Activated naive CD8-positive, alpha-beta T cell treated with anti-CD3 and anti-CD28 coated beads, Interleukin-2, amount 50 U/mL, for 24 hours (primary cell): ENCODE data around the gene EYS.
"Not testable (repeated sequence)": the region's sequence is repeated elsewhere in the genome, so short reads cannot be mapped to it uniquely, and the experiment has no call there.

ENCODE experiments used
- ATAC-seq: fragments of 150-1000 bp; cut with Tn5 transposase; one replicate; pipeline ENCODE4 v1.10.0; 2021
- DNase-seq: peaks from one replicate; pipeline ENCODE4 v3.0.0; 2021
- H3K27ac Mint-ChIP-seq: one replicate; pipeline ENCODE4 v1.8.0; 2021; ENCODE audit warnings: mild to moderate bottlenecking, mixed read lengths
- H3K27me3 Mint-ChIP-seq: one replicate; pipeline ENCODE4 v1.8.0; 2021; ENCODE audit warnings: mixed read lengths
- H3K36me3 Mint-ChIP-seq: one replicate; pipeline ENCODE4 v1.8.0; 2021; ENCODE audit warnings: low read depth, mixed read lengths
- H3K4me1 Mint-ChIP-seq: one replicate; pipeline ENCODE4 v1.8.0; 2021; ENCODE audit warnings: mixed read lengths
- H3K4me3 Mint-ChIP-seq: one replicate; pipeline ENCODE4 v1.8.0; 2021; ENCODE audit warnings: mild to moderate bottlenecking, moderate library complexity, mixed read lengths
- H3K9me3 Mint-ChIP-seq: one replicate; pipeline ENCODE4 v1.8.0; 2021; ENCODE audit warnings: mixed read lengths

Gene EYS

DNA sequence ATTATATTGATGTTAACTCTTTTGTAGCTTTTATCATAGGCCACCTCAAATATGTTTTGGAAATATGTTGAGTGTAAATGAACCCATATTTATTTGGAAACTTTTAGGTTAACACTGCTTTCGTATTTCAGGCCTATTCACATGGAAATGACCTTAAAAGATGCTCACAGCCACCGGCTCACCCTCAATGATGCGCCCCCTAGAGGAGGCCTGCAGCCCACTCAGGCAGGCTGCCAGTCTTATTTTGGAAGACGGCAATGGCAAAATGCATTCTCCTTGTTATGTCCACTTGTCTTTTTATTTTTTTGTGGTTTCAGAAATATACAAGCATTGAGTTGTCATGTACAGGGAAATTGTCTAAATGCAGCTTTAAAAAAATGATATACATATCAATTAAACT is 1201.7 kb downstream of the EYS start:
- Mint-ChIP-seq H3K27ac (no peak overlapping the region), H3K27me3 (no peaks in the 10 kb centered on the region), H3K4me3 (no peak overlapping the region), H3K4me1 (no peaks in the 10 kb centered on the region), H3K36me3 (no peaks in the 10 kb centered on the region), H3K9me3 (no peaks in the 10 kb centered on the region)
- DNase-seq (peak; percentile 4), ATAC-seq (no peak)

DNA sequence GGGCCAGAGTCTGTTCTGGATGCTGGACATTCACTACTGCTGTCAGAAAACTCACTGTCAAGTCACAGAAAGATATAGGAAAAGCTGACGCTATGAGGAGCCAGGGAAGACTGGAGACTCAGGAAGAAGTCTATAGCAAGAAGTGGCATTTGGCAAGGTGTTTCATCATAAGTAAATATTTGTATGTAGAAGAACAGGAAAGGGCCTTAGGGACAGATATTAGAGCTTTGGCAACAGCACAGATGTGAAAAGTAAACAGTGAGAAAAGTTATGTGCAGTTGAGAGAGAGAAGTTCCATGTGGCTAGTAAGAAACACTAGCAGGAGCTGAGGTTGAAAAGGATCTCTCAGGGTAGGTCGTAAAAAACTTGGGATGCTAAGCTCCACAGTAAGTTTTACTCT is 1202.5 kb downstream of the EYS start:
- H3K27me3 Mint-ChIP-seq, result no peaks in the 10 kb centered on the region
- no peak for ATAC-seq
- H3K4me3 Mint-ChIP-seq, result no peak overlapping the region
- no peaks in the 10 kb centered on the region for H3K36me3 Mint-ChIP-seq
- H3K4me1 Mint-ChIP-seq, result no peaks in the 10 kb centered on the region
- no peak overlapping the region for H3K27ac Mint-ChIP-seq
- no peak for DNase-seq
- no peaks in the 10 kb centered on the region for H3K9me3 Mint-ChIP-seq

DNA sequence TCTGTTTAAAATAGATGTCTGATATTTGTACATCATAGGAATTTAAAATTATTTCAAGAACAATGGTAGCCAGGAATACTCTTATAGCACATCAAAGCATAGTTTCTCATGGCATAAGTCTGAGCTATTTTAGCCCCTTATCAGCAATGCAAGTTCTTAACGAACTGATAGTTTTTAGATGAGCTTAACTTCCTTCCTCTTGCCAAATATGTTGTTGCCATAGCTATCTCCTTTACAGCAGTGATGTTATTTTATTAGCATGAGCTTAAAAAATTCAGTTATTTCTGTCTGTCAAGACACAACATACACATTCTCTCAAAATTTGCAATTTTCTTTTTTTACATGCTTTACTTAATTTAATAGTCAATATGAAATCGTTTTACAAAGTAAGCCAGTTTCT is 1204.2 kb downstream of the EYS start:
- peaks cover 4% of the 10 kb centered on the region for H3K9me3 Mint-ChIP-seq

DNA sequence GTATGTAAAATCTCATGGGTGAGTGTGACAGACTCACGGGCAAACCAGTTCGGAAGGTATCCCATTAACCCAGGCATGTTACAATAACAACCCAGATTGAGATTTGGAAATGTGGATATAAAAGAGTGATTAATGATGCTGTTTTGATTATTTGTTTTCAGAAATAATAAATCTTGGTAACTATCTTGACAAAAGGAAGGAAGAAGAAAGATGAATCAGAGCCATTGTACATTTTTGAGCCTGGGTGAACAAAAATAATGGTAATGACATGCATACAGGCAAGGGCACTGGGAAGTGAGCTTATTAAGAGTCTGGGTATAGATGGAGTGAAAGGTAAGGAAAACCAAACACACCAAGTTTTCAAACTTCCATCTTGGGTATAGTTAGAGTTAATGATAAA is 1209.4 kb downstream of the EYS start:
- no peaks in the 10 kb centered on the region for H3K4me1 Mint-ChIP-seq
- H3K4me3 Mint-ChIP-seq, result no peak overlapping the region
- H3K36me3 Mint-ChIP-seq, result no peaks in the 10 kb centered on the region
- ATAC-seq (no peak), DNase-seq (no peak)
- H3K9me3 Mint-ChIP-seq, result peaks cover 6% of the 10 kb centered on the region
- H3K27me3 Mint-ChIP-seq, result no peaks in the 10 kb centered on the region
- H3K27ac Mint-ChIP-seq, result no peak overlapping the region

More for the DNA sequence above, 1204.2 kb downstream of the EYS start:
- Mint-ChIP-seq H3K27ac (no peak overlapping the region), H3K36me3 (no peaks in the 10 kb centered on the region), H3K27me3 (no peaks in the 10 kb centered on the region), H3K4me3 (no peak overlapping the region), H3K4me1 (no peaks in the 10 kb centered on the region)
- ATAC-seq (no peak), DNase-seq (no peak)

DNA sequence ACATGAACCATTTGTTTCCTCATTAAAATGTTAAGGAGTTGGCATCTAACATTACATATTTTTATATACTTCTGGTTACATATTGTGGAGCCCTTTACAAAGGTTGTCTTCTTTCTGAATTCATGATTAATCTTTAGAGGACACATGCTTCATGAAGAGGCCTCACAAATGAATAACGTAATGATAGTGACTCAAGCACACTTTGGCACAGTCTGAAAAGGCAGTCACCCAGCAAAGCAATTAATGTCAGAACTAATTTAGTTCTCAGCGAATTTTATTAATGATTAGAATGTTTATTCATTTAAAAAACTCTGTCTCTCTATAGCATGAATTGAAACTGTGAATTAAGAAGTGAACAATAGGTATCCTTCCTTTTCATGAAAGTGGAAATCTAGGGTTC is 1217.3 kb downstream of the EYS start:
- H3K4me1 Mint-ChIP-seq, result no peaks in the 10 kb centered on the region
- DNase-seq (no peak), ATAC-seq (no peak)
- H3K36me3 Mint-ChIP-seq, result no peaks in the 10 kb centered on the region
- peaks cover 5% of the 10 kb centered on the region for H3K9me3 Mint-ChIP-seq
- H3K27ac Mint-ChIP-seq, result no peak overlapping the region
- no peak overlapping the region for H3K4me3 Mint-ChIP-seq
- no peaks in the 10 kb centered on the region for H3K27me3 Mint-ChIP-seq

DNA sequence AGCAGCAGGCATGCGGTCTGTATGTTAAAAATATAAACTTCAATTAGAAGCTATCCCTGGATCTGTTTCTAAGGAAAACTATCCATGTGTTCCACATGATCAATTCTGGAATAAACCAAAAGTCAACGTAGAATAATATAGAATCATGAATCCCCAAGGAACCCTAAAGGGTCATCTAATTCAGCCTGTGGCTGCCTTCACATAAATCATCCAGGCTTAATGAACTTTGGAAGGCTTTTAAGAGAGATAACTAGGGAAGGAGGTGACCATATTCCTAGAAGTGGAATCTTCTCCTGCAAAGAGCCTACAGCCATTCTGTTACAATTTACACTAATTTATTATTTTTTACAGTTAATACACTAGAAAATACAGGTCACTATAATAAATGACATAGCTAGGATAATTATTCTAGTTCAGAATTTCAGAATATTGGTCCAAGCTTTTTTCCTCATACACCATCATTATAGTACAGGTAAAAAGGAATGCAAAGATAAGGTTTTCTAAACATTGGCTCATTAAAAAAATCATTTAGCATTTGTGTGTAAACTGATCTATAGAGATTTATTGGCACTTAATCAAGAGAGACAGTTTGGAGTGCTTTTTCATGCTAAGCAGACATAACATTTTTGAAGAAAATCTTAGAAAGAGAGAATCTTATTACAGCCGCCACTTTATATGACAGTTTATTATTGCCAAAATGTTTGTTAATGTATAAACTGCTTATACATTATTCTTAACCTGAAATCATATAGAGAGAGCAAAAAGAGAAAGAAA is 1220.3 kb downstream of the EYS start:
- Mint-ChIP-seq H3K36me3 (no peaks in the 10 kb centered on the region), H3K9me3 (no peaks in the 10 kb centered on the region), H3K4me3 (no peak overlapping the region), H3K27me3 (no peaks in the 10 kb centered on the region), H3K27ac (no peak overlapping the region), H3K4me1 (no peaks in the 10 kb centered on the region)
- DNase-seq, result no peak
- ATAC-seq, result no peak

DNA sequence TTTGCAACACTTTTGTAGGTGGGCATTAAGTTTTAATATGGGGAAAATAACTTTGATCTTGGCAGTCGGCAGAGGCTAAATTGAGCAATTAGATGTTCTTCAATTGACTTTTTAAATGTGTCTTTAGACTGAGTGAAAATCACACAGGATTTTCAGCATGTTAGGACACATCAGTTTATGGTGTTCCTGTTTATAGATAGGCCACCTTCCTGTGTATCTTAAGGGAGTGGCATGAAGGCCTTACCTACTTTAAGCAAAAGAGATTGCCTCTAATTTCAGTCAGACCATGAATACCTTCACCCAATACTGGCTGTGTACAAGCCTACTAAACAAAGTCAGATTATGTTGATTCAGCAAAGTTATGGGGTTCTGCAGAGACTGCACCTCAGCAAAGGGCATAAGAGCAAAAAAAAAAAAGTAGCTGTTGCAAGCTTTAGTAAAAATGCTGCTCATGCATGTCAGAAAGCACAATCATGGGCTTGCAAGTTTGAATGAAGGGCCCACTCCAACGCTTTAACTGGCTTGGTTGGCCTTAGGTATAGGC is 1223.0 kb downstream of the EYS start:
- DNase-seq, result no peak
- Mint-ChIP-seq H3K9me3 (no peaks in the 10 kb centered on the region), H3K4me1 (no peaks in the 10 kb centered on the region), H3K4me3 (no peak overlapping the region), H3K27ac (no peak overlapping the region), H3K36me3 (no peaks in the 10 kb centered on the region), H3K27me3 (no peaks in the 10 kb centered on the region)
- no peak for ATAC-seq

DNA sequence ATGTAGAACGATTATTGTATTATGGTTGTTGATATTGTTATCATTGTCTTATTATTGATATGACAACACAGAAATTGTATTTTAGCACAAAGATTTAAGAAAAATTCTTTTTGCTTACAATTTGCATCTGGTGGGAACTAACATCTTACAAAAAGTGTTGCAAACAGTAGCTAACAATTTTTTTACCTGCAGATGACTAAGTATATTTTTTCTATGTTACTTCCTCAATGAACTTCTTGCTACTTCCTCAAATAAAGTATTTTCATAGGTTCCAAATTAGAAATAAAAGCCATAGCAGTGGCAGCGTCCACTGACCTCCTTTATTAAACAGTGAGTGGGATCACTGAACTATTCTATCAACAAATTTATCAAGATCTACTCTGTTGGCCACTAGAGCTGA is 1224.4 kb downstream of the EYS start:
- Mint-ChIP-seq H3K27me3 (no peaks in the 10 kb centered on the region), H3K4me1 (no peaks in the 10 kb centered on the region), H3K4me3 (no peak overlapping the region), H3K27ac (no peak overlapping the region), H3K9me3 (no peaks in the 10 kb centered on the region), H3K36me3 (no peaks in the 10 kb centered on the region)
- DNase-seq (no peak), ATAC-seq (no peak)

DNA sequence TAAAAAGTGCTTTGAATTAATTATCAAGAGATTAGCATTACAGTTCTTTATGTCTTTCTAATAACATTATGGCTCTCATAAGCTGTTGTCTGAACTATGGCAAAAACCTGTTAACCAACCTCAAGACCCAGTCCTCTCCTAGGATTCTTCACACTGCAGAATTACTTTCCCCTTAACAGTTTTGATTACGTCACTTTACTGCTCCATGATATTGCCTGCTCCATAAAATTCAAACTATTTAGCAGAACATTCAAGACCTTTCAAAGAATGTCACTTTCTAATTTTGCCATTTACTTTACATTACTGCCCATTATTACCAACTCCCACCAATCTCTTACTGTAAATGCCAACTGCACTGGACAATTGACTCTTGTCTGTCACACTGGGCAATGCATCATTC is 1227.9 kb downstream of the EYS start:
- Mint-ChIP-seq H3K9me3 (peaks cover 4% of the 10 kb centered on the region), H3K4me1 (no peaks in the 10 kb centered on the region), H3K4me3 (no peak overlapping the region), H3K36me3 (no peaks in the 10 kb centered on the region), H3K27me3 (no peaks in the 10 kb centered on the region), H3K27ac (no peak overlapping the region)
- ATAC-seq (no peak), DNase-seq (no peak)

DNA sequence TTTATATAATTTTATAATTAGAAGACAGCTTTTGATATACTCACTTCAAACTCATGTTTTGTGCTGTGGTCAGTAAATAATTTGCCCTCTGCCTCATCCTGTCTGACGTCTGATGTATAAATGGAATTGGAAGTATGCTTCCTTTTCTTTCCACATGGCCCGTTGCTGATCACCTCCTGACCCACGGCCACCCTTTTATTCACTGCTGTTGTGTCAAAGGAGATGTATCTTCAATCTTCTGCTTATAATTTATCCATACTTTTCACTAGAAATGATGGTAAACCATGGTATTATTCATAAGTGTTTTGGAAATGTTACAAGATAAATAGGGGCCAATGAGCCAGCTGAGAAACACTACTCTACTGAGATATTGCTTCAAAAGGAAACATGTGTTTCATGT is 1229.6 kb downstream of the EYS start:
- Mint-ChIP-seq H3K9me3 (peaks cover 4% of the 10 kb centered on the region), H3K27ac (no peak overlapping the region), H3K4me3 (no peak overlapping the region), H3K36me3 (no peaks in the 10 kb centered on the region), H3K27me3 (no peaks in the 10 kb centered on the region), H3K4me1 (no peaks in the 10 kb centered on the region)
- ATAC-seq (no peak), DNase-seq (no peak)

DNA sequence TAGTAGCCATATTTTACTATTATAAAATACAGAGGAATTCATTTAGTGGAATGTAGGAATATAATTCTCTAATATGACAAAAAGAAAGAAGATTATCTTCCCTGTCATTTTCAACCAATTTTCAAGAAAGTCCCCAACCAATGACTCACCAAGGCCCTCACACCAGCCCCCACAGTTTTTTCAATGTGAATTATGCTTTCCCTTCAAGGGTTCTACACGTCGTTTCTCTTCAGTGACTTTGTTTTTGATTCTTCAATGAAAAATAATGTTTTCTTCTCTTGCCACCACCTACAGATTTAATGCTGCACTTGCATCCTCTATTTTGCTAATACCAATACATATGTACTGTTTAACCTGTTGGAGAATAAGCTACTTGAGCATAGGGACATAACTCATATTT is 1230.1 kb downstream of the EYS start:
- ATAC-seq (no peak), DNase-seq (no peak)
- no peak overlapping the region for H3K27ac Mint-ChIP-seq
- no peaks in the 10 kb centered on the region for H3K36me3 Mint-ChIP-seq
- H3K4me1 Mint-ChIP-seq, result no peaks in the 10 kb centered on the region
- no peaks in the 10 kb centered on the region for H3K27me3 Mint-ChIP-seq
- H3K9me3 Mint-ChIP-seq, result peaks cover 4% of the 10 kb centered on the region
- H3K4me3 Mint-ChIP-seq, result no peak overlapping the region

DNA sequence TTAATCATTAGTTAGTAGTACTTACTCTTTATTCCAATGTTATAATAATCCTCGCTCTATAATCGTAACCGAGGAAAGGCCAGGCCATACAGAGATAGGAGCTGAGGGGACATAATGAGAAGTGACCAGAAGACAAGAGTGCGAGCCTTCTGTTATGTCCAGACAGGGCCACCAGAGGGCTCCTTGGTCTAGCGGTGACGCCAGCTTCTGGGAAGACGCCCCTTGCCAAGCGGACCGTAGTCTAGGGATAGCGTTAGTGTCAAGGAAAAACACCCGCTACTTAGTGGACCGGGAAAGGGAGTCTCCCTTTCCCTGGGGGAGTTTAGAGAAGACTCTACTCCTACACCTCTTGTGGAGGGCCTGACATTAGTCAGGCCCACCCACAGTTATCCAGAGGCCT is 1237.6 kb downstream of the EYS start:
- H3K36me3 Mint-ChIP-seq, H3K4me1 Mint-ChIP-seq, ATAC-seq, H3K4me3 Mint-ChIP-seq, DNase-seq, H3K27ac Mint-ChIP-seq, H3K27me3 Mint-ChIP-seq: not testable (repeated sequence)
- H3K9me3 Mint-ChIP-seq, result peaks cover 26% of the 10 kb centered on the region

DNA sequence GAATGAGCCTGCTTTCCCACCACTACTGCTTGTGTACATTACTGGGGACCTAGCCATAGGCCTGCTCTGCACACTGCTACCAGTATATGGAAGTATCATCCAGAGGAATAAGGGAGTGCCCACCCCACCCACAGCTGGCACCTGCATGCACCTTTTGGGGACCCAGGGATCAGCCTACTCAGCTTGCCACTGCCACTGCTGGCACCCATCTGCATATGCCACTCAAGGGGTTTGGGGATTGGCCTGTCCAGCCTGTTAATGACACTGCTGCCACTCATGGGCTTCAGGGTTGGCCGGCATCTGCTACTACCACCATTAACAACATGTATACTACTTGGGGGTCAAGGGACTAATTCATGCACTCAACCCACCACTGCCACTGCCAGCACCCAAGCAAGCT is 1239.4 kb downstream of the EYS start:
- ATAC-seq, result no peak
- H3K4me1 Mint-ChIP-seq, result no peaks in the 10 kb centered on the region
- no peak for DNase-seq
- no peak overlapping the region for H3K4me3 Mint-ChIP-seq
- no peak overlapping the region for H3K27ac Mint-ChIP-seq
- H3K36me3 Mint-ChIP-seq, result no peaks in the 10 kb centered on the region
- H3K27me3 Mint-ChIP-seq, result no peaks in the 10 kb centered on the region
- peaks cover 26% of the 10 kb centered on the region for H3K9me3 Mint-ChIP-seq

DNA sequence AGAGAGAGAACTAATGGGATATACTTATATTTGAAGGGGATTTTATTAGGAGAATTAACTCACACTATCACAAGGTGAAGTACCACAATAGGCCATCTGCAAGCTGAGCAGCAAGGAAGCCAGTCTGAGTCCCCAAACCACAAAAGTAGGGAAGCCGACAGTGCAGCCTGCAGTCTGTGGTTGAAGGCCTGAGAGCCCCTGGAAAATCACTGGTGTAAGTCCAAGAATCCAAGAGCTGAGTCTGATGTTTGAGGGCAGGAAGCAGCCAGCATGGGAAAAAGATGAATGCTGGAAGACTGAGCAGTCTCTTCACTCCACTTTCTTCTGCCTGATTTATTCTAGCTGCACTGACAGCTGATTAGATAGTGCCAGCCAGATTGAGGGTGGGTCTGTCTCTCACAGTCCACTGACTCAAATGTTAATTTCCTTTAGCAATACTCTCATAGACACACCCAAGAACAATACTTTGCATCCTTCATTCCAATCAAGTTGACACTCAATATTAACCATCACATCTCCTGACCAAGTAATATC is 1247.5 kb downstream of the EYS start:
- Mint-ChIP-seq H3K4me1 (no peaks in the 10 kb centered on the region), H3K27me3 (no peaks in the 10 kb centered on the region), H3K27ac (no peak overlapping the region), H3K36me3 (no peaks in the 10 kb centered on the region), H3K4me3 (no peak overlapping the region), H3K9me3 (peaks cover 4% of the 10 kb centered on the region)
- ATAC-seq, result no peak
- DNase-seq, result no peak

DNA sequence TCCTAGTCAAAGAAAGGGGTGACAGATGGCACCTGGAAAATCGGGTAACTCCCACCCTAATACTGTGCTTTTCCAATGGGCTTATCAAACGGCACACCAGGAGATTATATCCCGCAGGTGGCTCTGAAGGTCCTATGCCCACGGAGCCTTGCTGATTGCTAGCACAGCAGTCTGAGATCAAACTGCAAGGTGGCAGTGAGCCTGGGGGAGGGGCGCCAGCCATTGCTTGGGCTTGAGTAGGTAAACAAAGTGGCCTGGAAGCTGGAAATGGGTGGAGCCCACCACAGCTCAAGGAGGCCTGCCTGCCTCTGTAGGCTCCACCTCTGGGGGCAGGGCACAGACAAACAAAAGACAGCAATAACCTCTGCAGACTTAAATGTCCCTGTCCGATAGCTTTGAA is 1258.9 kb downstream of the EYS start:
- not testable (repeated sequence) for DNase-seq, H3K4me3 Mint-ChIP-seq, H3K9me3 Mint-ChIP-seq, H3K27me3 Mint-ChIP-seq, H3K27ac Mint-ChIP-seq, ATAC-seq, H3K4me1 Mint-ChIP-seq, H3K36me3 Mint-ChIP-seq
